NCI-H446 (cell line): ENCODE data around the gene C4orf54.

Source experiments
- DNase-seq, 2 experiments: peaks; one replicate each; lab custom pipeline; 2025; lab: John Stamatoyannopoulos, UW

The C4orf54 gene

GRCh38 chr4:99617374-99617773 is 40.3 kb downstream of the C4orf54 start:
- peak in 1 of 2 experiments; percentile 24 for DNase-seq

GRCh38 chr4:99615170-99615820 is 42.3 kb downstream of the C4orf54 start:
- peak; percentile 49 to 77 for DNase-seq

- no peak for DNase-seq
These were observed 43.1 kb downstream of the C4orf54 start for GRCh38 chr4:99614491-99614890.

- DNase-seq: no peak
These were observed 44.9 kb downstream of the C4orf54 start for GRCh38 chr4:99612704-99613103.

GRCh38 chr4:99612281-99612680 is 45.3 kb downstream of the C4orf54 start:
- DNase-seq: no peak

- peak in 1 of 2 experiments; percentile 40 for DNase-seq
These were observed 46.9 kb downstream of the C4orf54 start for GRCh38 chr4:99610605-99611175.

GRCh38 chr4:99608417-99608816 is 49.2 kb downstream of the C4orf54 start:
- no peak for DNase-seq
